ENCODE measurements around the gene NDUFS3. TPM values are rescaled to one million over a fixed set of nuclear protein-coding genes. Genes with fewer than 3 reads are reported as not detected.
"Not testable (repeated sequence)": the region's sequence is repeated elsewhere in the genome, so short reads cannot be mapped to it uniquely, and the experiment has no call there.

NDUFS3 gene
- total and polyA plus RNA-seq, 10 of the 15 experiments (the other 5 are each of a cell fraction or from before 2014, with no cell fraction given), result 22.3 to 217 (median 125) TPM

- intact Hi-C loops (cut with micrococcal nuclease; ENCODE audit: unreplicated experiment), result no loop called here
- peaks cover 94% of the 10 kb centered on the region for H3K79me2 ChIP-seq (ENCODE audit: control insufficient read depth, insufficient read depth, low read length)
- POLR2A ChIA-PET, result no interaction called here
- WGBS (ENCODE audit: insufficient coverage, insufficient replicate concordance, low lambda C conversion rate, missing lambda C conversion rate), result 97% methylated on average over 6 of the region's 6 CpGs
- SMC1A ChIA-PET (ENCODE audit: uncharacterized antibody, unreplicated experiment), result interaction anchor here (7.2 kb wide), 1 partner anchor 13 kb away, joined by 42 read pairs; no protein-coding TSS in a partner anchor
- no peak overlapping the region for H3K9ac ChIP-seq (ENCODE audit: control insufficient read depth, insufficient read depth, low read length)
- CTCF ChIA-PET, result interaction anchor here (0.7 kb wide), 1 partner anchor 39 kb away, joined by 3 read pairs; no protein-coding TSS in a partner anchor
- no peak overlapping the region for H3K27ac ChIP-seq (ENCODE audit: control insufficient read depth, insufficient read depth)
- peaks cover 4% of the 10 kb centered on the region for H3K4me1 ChIP-seq (ENCODE audit: control insufficient read depth, insufficient read depth, low read length)
- FAIRE-seq (no peak), ATAC-seq (no peak), DNase-seq (ENCODE audit: low read depth, low spot score) (no peak)
- H3K27me3 ChIP-seq (replicated peaks in 1 of 2; ENCODE audit: control insufficient read depth in 2 of 2, insufficient read depth in 2 of 2, low read length in 1 of 2), result no peaks in the 10 kb centered on the region
- H3K4me3 ChIP-seq, result no peak overlapping the region
- in situ Hi-C loops (cut with MboI), result no loop called here
- no peaks in the 10 kb centered on the region for H3K9me3 ChIP-seq (replicated peaks; ENCODE audit: control insufficient read depth, insufficient read depth, low read length)
- RAD21 ChIA-PET (ENCODE audit: unreplicated experiment), result no interaction called here
- 0 out of 2 replicates have a peak, but pooled peaks cover 4% of the 10 kb centered on the region for H4K20me1 ChIP-seq (ENCODE audit: control insufficient read depth, insufficient read depth)
- no peak overlapping the region for H3K4me2 ChIP-seq (ENCODE audit: control insufficient read depth, insufficient read depth)
- H2AFZ ChIP-seq (ENCODE audit: control insufficient read depth, low read depth, low read length), result no peak overlapping the region
- no peaks in the 10 kb centered on the region for H3K36me3 ChIP-seq (ENCODE audit: control insufficient read depth in 2 of 2, insufficient read depth in 2 of 2, low read length in 1 of 2)
- TF ChIP-seq ELK1 (IDR thresholded peaks at IDR 0.05; ENCODE audit: low read depth, low read length) (no peak), MEF2A (IDR thresholded peaks at IDR 0.05; ENCODE audit: insufficient read depth, low read depth, low read length) (no peak), KLF5 (IDR thresholded peaks at IDR 0.05; ENCODE audit: partially characterized antibody) (no peak), TARDBP (IDR thresholded peaks at IDR 0.05; ENCODE audit: borderline replicate concordance) (no peak), NKRF (conservative IDR thresholded peaks at IDR 0.05) (no peak), NR2C2 (IDR thresholded peaks at IDR 0.05; ENCODE audit: borderline replicate concordance, control insufficient read depth, insufficient read length, low read depth) (no peak)
- BruUV-seq (replicated peaks), result no TSS peak
Measured at GRCh38 chr11:47545298-47545697, 33.6 kb upstream of the NDUFS3 start.

GRCh38 chr11:47546274-47546673, 32.6 kb upstream of the NDUFS3 start:
- CTCF ChIA-PET; intact Hi-C loops (cut with micrococcal nuclease; ENCODE audit: unreplicated experiment); H3K4me1 ChIP-seq (ENCODE audit: control insufficient read depth, insufficient read depth, low read length); FAIRE-seq; H3K36me3 ChIP-seq (ENCODE audit: control insufficient read depth in 2 of 2, insufficient read depth in 2 of 2, low read length in 1 of 2); in situ Hi-C loops (cut with MboI); H3K4me2 ChIP-seq (ENCODE audit: control insufficient read depth, insufficient read depth); H4K20me1 ChIP-seq (ENCODE audit: control insufficient read depth, insufficient read depth); H3K27me3 ChIP-seq (replicated peaks in 1 of 2; ENCODE audit: control insufficient read depth in 2 of 2, insufficient read depth in 2 of 2, low read length in 1 of 2); POLR2A ChIA-PET; H3K4me3 ChIP-seq; DNase-seq (ENCODE audit: low read depth, low spot score); ATAC-seq; BruUV-seq (replicated peaks); H2AFZ ChIP-seq (ENCODE audit: control insufficient read depth, low read depth, low read length); H3K27ac ChIP-seq (ENCODE audit: control insufficient read depth, insufficient read depth); H3K9me3 ChIP-seq (replicated peaks; ENCODE audit: control insufficient read depth, insufficient read depth, low read length); H3K9ac ChIP-seq (ENCODE audit: control insufficient read depth, insufficient read depth, low read length); RAD21 ChIA-PET (ENCODE audit: unreplicated experiment): not testable (repeated sequence)
- peaks cover 94% of the 10 kb centered on the region for H3K79me2 ChIP-seq (ENCODE audit: control insufficient read depth, insufficient read depth, low read length)
- SMC1A ChIA-PET (ENCODE audit: uncharacterized antibody, unreplicated experiment), result interaction anchor here (7.2 kb wide), 1 partner anchor 14 kb away, joined by 42 read pairs; no protein-coding TSS in a partner anchor
- WGBS (ENCODE audit: insufficient coverage, insufficient replicate concordance, low lambda C conversion rate, missing lambda C conversion rate), result 82% methylated on average over 6 of the region's 7 CpGs
